ENCODE data around the gene CYFIP2. TPM values are rescaled to one million over a fixed set of nuclear protein-coding genes. Genes with fewer than 3 reads are reported as not detected.

The CYFIP2 gene
- total and polyA plus RNA-seq, 10 of the 15 experiments (the other 5 are each of a cell fraction or from before 2014, with no cell fraction given), result 43.4 to 173 (median 96.0) TPM

- no peak for TF ChIP-seq CEBPZ (IDR thresholded peaks at IDR 0.05; ENCODE audit: low read depth, low read length)
- peak; percentile 64 for TF ChIP-seq CREB1 (IDR thresholded peaks at IDR 0.05; ENCODE audit: low read depth)
- TF ChIP-seq TAF1 (IDR thresholded peaks at IDR 0.05; ENCODE audit: borderline replicate concordance, low read depth, low read length), result no peak
- peak; percentile 94 for TF ChIP-seq JUNB (IDR thresholded peaks at IDR 0.05)
- TF ChIP-seq KLF5 (IDR thresholded peaks at IDR 0.05; ENCODE audit: partially characterized antibody), result no peak
- no peak for TF ChIP-seq BHLHE40 (IDR thresholded peaks at IDR 0.05; ENCODE audit: borderline replicate concordance in 1 of 2, low read depth in 2 of 2, low read length in 1 of 2)
- peak; percentile 39; the same call in 1 of the 2 replicates for TF ChIP-seq MLLT1 (IDR thresholded peaks at IDR 0.05)
- TF ChIP-seq ATF2 (IDR thresholded peaks at IDR 0.05; ENCODE audit: low read length), result peak; percentile 91
- no peak for TF ChIP-seq MYB (IDR thresholded peaks at IDR 0.05; ENCODE audit: borderline replicate concordance, low read depth, low read length)
- peak; percentile 99 for TF ChIP-seq EED (IDR thresholded peaks at IDR 0.05; ENCODE audit: low read depth)
- no peak for TF ChIP-seq RCOR1 (conservative IDR thresholded peaks at IDR 0.05; ENCODE audit: low read depth, low read length)
- TF ChIP-seq FOXK2 (IDR thresholded peaks at IDR 0.05), result no peak
- 0 out of 2 replicates have a peak, but pooled peaks have one; percentile 12 for TF ChIP-seq RAD21 (IDR thresholded peaks at IDR 0.05; ENCODE audit: insufficient read depth, low read depth, low read length)
- TF ChIP-seq ATF7 (IDR thresholded peaks at IDR 0.05; ENCODE audit: low read depth), result no peak
- TF ChIP-seq NBN (IDR thresholded peaks at IDR 0.05), result no peak
- TF ChIP-seq SMAD5 (IDR thresholded peaks at IDR 0.05; ENCODE audit: low read depth), result no peak
- no peak for TF ChIP-seq ZSCAN29 (IDR thresholded peaks at IDR 0.05)
- no peak for TF ChIP-seq SPI1 (IDR thresholded peaks at IDR 0.05; ENCODE audit: borderline replicate concordance, insufficient read depth, low read depth, low read length)
- TF ChIP-seq GABPA (IDR thresholded peaks at IDR 0.05; ENCODE audit: low read depth), result peak; percentile 47; the same call in 1 of the 2 replicates
- peak; percentile 82 for TF ChIP-seq DPF2 (IDR thresholded peaks at IDR 0.05)
- no peak for TF ChIP-seq BRCA1 (IDR thresholded peaks at IDR 0.05; ENCODE audit: low read depth, low read length)
- TF ChIP-seq SREBF1 (IDR thresholded peaks at IDR 0.05; ENCODE audit: low read length), result no peak
- TF ChIP-seq NFIC (IDR thresholded peaks at IDR 0.05; ENCODE audit: low read depth, low read length), result peak; percentile 97
- no peak for TF ChIP-seq LARP7 (IDR thresholded peaks at IDR 0.05)
- peak; percentile 76; the same call in 1 of the 2 replicates for TF ChIP-seq GATAD2B (conservative IDR thresholded peaks at IDR 0.05; ENCODE audit: low read depth)
- TF ChIP-seq ZZZ3 (IDR thresholded peaks at IDR 0.05; ENCODE audit: control insufficient read depth, insufficient read length, low read depth), result no peak
- TF ChIP-seq BMI1 (IDR thresholded peaks at IDR 0.05; ENCODE audit: borderline replicate concordance), result no peak
- peak; percentile 75; the same call in 1 of the 2 replicates for TF ChIP-seq CREM (IDR thresholded peaks at IDR 0.05; ENCODE audit: low read depth)
Measured at GRCh38 chr5:157219491-157220271, 46.2 kb upstream of the CYFIP2 start (continued).
